GM12891 (cell line): Measurements from ENCODE around the gene MKKS.

ENCODE experiments used
- PAX5 ChIP-seq: IDR thresholded peaks from 2 replicates; pipeline ENCODE4 v1.6.1; 2011; ENCODE audit warnings: low read length, moderate library complexity, mild to moderate bottlenecking; ENCODE audit not compliant: insufficient read depth, severe bottlenecking
- POLR2A ChIP-seq: IDR thresholded peaks from 2 replicates; pipeline ENCODE4 v1.6.1; 2011; ENCODE audit warnings: low read depth, low read length, control low read depth
- POLR2AphosphoS5 ChIP-seq: IDR thresholded peaks from 2 replicates; pipeline ENCODE4 v1.6.1; 2011; ENCODE audit warnings: low read depth, low read length, control low read depth
- POU2F2 ChIP-seq: IDR thresholded peaks from 2 replicates; pipeline ENCODE4 v1.6.1; 2011; ENCODE audit warnings: low read depth, mild to moderate bottlenecking, control low read depth, low read length, moderate library complexity
- SPI1 ChIP-seq: IDR thresholded peaks from 2 replicates; pipeline ENCODE4 v1.6.1; 2011; ENCODE audit warnings: low read depth, low read length, control low read depth
- TAF1 ChIP-seq: IDR thresholded peaks from 2 replicates; pipeline ENCODE4 v1.6.1; 2011; ENCODE audit warnings: low read depth, low read length, control low read depth

DNA sequence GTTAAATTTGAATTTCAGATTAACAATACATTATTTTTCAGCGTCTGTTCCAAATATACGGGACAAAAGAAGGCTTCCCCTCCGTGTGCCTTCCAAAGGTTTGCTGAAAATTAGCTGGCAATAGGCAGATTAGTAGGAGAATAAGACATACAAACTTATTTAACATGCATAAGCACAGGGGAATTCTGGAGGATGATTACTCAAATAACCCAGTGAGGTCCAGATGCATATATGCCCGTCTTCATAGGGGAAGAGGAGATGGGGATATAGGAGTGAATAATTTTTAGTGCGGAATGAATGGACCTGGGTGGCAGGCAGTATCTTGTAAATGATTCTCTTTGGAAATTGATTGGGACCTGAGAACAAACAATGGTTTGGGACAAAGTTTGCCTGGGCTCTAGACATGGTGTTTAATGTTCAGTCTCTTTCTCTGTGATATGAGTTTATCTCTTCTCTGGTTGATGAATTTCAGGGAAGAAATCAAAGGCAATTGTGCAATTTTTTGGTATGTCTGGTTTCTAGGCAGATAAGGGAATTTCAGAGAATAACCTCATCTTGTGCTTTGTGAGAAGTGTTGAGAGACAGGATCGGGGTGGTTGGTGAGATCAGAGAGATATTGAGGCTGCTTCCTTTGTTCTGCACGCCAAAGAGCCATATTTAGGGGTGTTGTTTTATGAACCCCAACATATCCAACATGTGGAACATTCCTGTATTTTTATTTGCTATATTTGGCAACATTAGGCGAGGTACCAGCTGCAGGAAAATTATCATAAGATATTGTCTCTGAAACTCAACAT is 63.7 kb downstream of the MKKS start:
- TF ChIP-seq POLR2AphosphoS5 (no peak), POLR2A (no peak), TAF1 (no peak), SPI1 (no peak), PAX5 (no peak), POU2F2 (no peak)
